ENCODE measurements around the gene MBNL1. TPM values are rescaled to one million over a fixed set of nuclear protein-coding genes. Genes with fewer than 3 reads are reported as not detected.
"Not testable (repeated sequence)": the region's sequence is repeated elsewhere in the genome, so short reads cannot be mapped to it uniquely, and the experiment has no call there.

Gene MBNL1
- total and polyA plus RNA-seq, 8 donors = 25.7 to 379 (median 155) TPM

DNA sequence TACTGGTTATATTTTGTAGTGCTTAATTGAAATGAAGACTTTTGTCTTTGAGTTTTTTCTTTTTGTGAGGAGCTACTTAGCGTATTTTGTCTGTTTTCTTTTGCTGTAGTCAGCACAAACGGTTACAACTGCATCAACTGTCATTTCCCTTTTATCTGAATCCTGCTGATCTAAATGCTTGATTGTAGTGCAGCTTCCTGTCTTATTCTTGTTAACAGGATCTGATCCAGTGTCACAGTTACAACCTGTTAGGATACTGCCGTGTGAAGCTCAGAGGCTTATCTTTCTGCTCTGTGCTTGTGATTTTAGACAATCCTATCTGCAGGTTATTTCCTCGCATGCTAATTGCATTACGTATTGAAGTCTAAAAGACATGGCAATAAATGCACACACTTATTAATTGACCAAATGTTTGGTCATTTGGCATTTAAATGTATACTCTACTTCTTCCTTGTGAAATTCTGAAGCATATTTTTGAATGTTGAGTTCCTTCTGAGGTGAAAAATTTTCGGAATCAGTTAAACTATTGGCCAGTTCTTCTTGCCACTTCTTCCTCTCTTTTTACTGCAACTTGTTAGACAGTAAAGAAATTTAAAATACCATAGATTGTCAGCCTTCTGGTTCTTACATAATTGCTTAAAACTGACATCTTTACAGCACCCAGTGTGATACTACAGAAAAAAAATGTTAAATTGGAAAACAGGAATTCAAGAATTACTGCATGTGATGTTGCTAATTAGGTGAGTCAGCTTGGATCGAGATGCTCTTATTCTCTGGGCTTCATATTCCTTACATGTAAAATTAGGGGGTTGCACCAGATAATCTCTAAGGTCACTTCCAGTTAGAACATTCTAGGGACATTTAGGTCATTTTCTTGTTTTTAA lies 168.2 kb downstream of the MBNL1 start:
- Histone ChIP-seq H3K27me3 (no peaks in the 10 kb centered on the region), H3K27ac (peak overlapping the region in 2 of 5 donors; percentile 12 to 36), H3K9me3 (peaks cover 0 to 9% (median 2%) of the 10 kb centered on the region in 4 donors), H3K4me1 (peaks cover 13 to 47% (median 32%) of the 10 kb centered on the region in 4 donors), H3K36me3 (peaks cover 6 to 30% (median 22%) of the 10 kb centered on the region in 4 donors), H3K4me3 (no peak overlapping the region)
- intact Hi-C loops (cut with DNase I; ENCODE audit: low total_unique reads) = no loop called here
- no peak for DNase-seq
- WGBS, 5 donors = 47 to 56% (median 49%) methylated on average over 7 of the region's 7 CpGs
- TF ChIP-seq POLR2A (IDR thresholded peaks at IDR 0.05) (no peak), CTCF (IDR thresholded peaks at IDR 0.05) (no peak), POLR2AphosphoS5 (IDR thresholded peaks at IDR 0.05) (no peak), EP300 (IDR thresholded peaks at IDR 0.05) (no peak)

DNA sequence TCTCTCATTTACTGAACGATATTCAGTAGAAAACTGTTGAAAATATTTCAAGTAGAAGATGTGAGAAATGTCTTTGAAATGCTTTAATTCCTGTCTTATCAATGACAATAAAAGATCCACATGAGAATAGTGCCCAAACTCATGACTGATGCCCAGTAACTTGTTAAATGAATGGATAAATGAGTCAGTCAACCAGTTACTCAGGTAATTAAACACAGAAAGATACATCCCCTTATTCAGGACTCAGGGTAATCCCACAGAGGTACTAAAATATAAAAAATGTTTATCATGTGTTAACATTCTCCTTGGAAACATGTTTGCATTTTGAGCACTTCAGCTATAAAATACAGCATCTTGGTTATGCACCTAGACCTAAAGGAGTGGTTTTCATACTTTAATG lies 169.5 kb downstream of the MBNL1 start:
- no peaks in the 10 kb centered on the region for H3K27me3 ChIP-seq
- H3K4me3 ChIP-seq = no peak overlapping the region
- no peak for DNase-seq
- intact Hi-C loops (cut with DNase I; ENCODE audit: low total_unique reads) = no loop called here
- H3K27ac ChIP-seq = peak overlapping the region in 1 of 5 donors; percentile 46
- peaks cover 0 to 9% (median 2%) of the 10 kb centered on the region in 4 donors for H3K9me3 ChIP-seq
- TF ChIP-seq EP300 (IDR thresholded peaks at IDR 0.05) (no peak), CTCF (IDR thresholded peaks at IDR 0.05) (no peak), POLR2AphosphoS5 (IDR thresholded peaks at IDR 0.05) (no peak), POLR2A (IDR thresholded peaks at IDR 0.05) (no peak)
- H3K4me1 ChIP-seq = peaks cover 13 to 60% (median 41%) of the 10 kb centered on the region in 4 donors
- H3K36me3 ChIP-seq = peaks cover 0 to 22% (median 15%) of the 10 kb centered on the region in 4 donors
- 83 to 96% (median 93%) methylated on average over 1 of the region's 1 CpG for WGBS, 5 donors

DNA sequence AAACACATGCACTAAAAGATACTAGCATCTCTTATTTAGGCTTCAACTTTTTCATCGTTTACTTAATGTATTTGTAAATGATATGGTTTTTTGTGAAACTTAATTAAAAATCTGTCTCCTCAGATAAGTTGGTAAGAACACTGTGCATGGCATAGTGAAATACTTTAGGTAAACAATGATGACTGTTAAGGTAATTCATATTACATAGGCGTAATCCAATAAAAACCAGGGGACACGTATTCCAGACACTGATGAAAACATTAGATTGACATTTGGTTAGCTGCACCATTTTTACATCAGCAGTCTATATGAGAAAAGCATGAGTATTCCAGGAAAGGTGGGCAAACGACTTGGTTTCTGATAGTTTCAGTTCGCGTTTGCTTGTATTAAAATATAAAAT lies 170.0 kb downstream of the MBNL1 start:
- H3K27ac ChIP-seq = peak overlapping the region in 1 of 5 donors; percentile 46
- H3K36me3 ChIP-seq = peaks cover 0 to 17% (median 10%) of the 10 kb centered on the region in 4 donors
- intact Hi-C loops (cut with DNase I; ENCODE audit: low total_unique reads) = no loop called here
- TF ChIP-seq POLR2A (IDR thresholded peaks at IDR 0.05) = no peak
- no peak for TF ChIP-seq EP300 (IDR thresholded peaks at IDR 0.05)
- TF ChIP-seq POLR2AphosphoS5 (IDR thresholded peaks at IDR 0.05) = no peak
- no peak for TF ChIP-seq CTCF (IDR thresholded peaks at IDR 0.05)
- H3K27me3 ChIP-seq = no peaks in the 10 kb centered on the region
- H3K4me1 ChIP-seq = peaks cover 14 to 65% (median 44%) of the 10 kb centered on the region in 4 donors
- H3K4me3 ChIP-seq = no peak overlapping the region
- 71 to 84% (median 81%) methylated on average over 6 of the region's 6 CpGs for WGBS, 5 donors
- H3K9me3 ChIP-seq = peaks cover 0 to 9% (median 2%) of the 10 kb centered on the region in 4 donors
- no peak for DNase-seq

DNA sequence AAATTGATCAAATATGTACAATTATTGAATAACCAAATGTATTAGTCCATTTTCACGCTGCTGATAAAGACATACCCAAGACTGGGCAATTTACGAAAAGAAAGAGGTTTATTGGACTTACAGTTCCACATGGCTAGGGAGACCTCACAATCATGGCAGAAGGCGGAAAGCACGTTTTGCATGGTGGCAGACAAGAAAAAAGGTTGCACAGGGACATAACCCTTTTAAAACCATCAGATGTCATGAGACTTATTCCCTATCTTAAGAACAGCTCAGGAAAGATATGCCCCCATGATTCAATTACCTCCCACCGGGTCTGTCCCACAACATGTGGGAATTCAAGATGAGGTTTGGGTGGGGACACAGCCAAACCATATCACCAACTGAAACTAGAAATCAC lies 171.5 kb downstream of the MBNL1 start:
- WGBS, 5 donors = 90 to 97% (median 91%) methylated on average over 5 of the region's 5 CpGs
- not testable (repeated sequence) for H3K4me3 ChIP-seq, H3K27ac ChIP-seq, DNase-seq, H3K36me3 ChIP-seq, H3K27me3 ChIP-seq, H3K9me3 ChIP-seq
- intact Hi-C loops (cut with DNase I; ENCODE audit: low total_unique reads) = loop anchor here (10.0 kb wide), 1 partner anchor 365 kb away; no protein-coding TSS in a partner anchor
- peaks cover 16 to 78% (median 51%) of the 10 kb centered on the region in 4 donors for H3K4me1 ChIP-seq
